GM12874 (cell line): Measurements from ENCODE around the gene WNT6.
A peak's percentile ranks its signal among the peaks of the same experiment; 100 is the strongest.

Experiments used
- CTCF ChIP-seq: IDR thresholded peaks from 2 replicates; pipeline ENCODE4 v1.5.1; 2011; ENCODE audit warnings: low read depth, mild to moderate bottlenecking, control low read depth, low read length, moderate library complexity; ENCODE audit not compliant: insufficient read depth

The WNT6 gene

GRCh38 chr2:218869064-218869463 is 9.5 kb downstream of the WNT6 start:
- TF ChIP-seq CTCF, result no peak

- no peak for TF ChIP-seq CTCF
These were observed 11.4 kb downstream of the WNT6 start for GRCh38 chr2:218870984-218871344.

GRCh38 chr2:218871345-218872302 is 12.0 kb downstream of the WNT6 start:
- no peak for TF ChIP-seq CTCF

DNA sequence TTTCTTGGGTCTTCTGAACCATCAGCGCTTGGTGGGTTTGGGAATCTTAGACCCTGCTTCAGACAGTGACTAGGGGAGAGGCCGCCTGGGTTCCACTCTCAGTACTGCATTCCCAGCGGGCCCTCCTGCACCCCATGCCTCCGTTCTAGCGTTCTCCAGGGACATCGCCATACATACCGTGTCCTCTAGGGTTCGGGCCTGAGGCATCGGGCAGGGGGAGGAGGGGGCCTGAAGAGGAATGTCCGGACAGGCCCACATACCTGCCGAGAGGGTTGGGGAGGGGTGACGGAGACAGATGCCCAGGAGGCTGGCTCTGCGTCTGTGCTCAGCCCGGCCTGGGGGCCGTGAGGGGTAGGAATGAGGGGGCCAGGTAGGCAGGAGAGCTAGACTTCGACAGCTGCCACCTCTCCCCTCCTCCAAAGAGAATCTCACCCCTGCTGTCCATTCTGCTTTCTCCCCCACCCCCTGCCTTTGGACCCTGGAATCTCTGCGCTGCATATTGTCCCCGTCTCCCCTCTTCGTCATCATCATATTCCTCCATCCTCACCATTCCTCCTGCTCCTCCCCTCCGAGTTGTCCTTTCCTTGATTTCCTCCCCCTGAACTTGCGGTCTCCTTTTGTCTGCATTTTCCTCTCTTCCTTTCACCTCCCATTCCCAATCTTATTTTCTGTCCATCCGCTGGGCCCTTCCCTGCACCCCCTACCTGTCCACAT is 13.2 kb downstream of the WNT6 start:
- TF ChIP-seq CTCF, result no peak

- TF ChIP-seq CTCF, result 0 out of 2 replicates have a peak, but pooled peaks have one; percentile 16
These were observed 14.0 kb downstream of the WNT6 start for GRCh38 chr2:218873359-218874194.

GRCh38 chr2:218875692-218876246 is 16.2 kb downstream of the WNT6 start:
- no peak for TF ChIP-seq CTCF
